Breast epithelium (tissue), 3 donors: Measurements from ENCODE around the gene PRPF31.

Experiments used
- POLR2A ChIP-seq: fragments of 450-650 bp; IDR thresholded peaks from one replicate; pipeline ENCODE4 v1.6.1; 2016; ENCODE audit warnings: antibody characterized with exemption, mild to moderate bottlenecking, moderate library complexity
- POLR2AphosphoS5 ChIP-seq, 3 donors: sonication (generic); formaldehyde crosslinking; IDR thresholded peaks; one replicate each; pipeline ENCODE4 v1.6.1; 2017; ENCODE audit warnings: antibody characterized with exemption in 3 of 3
- TF ChIP-seq, protein P1 (sequence below), 3 donors: fragments of 450-650 bp; IDR thresholded peaks; one replicate each; pipeline ENCODE4 v1.5.1; 2016 to 2017; ENCODE audit warnings: antibody characterized with exemption in 3 of 3, mild to moderate bottlenecking in 3 of 3, moderate library complexity in 3 of 3

DNA sequence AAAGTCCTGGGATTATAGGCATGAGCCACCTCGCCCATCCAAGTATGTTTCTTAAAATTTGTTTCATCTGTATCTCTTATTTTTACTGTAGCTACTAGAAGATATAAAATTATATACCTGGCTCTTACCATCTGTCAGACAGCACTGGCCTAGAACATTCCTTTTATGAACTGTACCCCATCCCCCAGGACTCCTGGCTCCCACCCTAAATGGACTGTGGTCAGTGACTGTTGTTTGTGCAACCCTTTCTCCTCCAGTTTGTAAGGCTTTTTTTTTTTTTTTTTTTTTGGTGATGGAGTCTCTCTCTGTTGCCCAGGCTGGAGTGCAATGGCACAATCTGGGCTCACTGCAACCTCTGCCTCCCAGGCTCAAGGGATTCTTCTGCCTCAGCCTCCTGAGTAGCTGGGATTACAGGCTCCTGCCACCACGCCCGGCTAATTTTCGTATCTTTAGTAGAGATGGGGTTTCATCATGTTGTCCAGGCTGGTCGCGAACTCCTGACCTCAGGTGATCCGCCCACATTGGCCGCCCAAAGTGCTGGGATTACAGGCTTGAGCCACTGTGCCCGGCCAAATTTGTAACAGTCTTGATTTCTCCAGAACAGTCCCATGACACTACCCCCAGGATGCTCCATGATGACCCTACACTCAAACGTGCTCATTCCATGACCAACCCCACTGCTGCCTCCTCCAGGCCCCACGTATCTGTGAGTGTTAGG, 10.4 kb upstream of the PRPF31 start:
- TF ChIP-seq, protein P1, sequence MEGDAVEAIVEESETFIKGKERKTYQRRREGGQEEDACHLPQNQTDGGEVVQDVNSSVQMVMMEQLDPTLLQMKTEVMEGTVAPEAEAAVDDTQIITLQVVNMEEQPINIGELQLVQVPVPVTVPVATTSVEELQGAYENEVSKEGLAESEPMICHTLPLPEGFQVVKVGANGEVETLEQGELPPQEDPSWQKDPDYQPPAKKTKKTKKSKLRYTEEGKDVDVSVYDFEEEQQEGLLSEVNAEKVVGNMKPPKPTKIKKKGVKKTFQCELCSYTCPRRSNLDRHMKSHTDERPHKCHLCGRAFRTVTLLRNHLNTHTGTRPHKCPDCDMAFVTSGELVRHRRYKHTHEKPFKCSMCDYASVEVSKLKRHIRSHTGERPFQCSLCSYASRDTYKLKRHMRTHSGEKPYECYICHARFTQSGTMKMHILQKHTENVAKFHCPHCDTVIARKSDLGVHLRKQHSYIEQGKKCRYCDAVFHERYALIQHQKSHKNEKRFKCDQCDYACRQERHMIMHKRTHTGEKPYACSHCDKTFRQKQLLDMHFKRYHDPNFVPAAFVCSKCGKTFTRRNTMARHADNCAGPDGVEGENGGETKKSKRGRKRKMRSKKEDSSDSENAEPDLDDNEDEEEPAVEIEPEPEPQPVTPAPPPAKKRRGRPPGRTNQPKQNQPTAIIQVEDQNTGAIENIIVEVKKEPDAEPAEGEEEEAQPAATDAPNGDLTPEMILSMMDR (IDR thresholded peaks at IDR 0.05) = no peak
- TF ChIP-seq POLR2A (no peak), POLR2AphosphoS5 (IDR thresholded peaks at IDR 0.05) (no peak)
